GM21717 (cell line): ENCODE results near the gene PTPRO.
"Not testable (repeated sequence)": the region's sequence is repeated elsewhere in the genome, so short reads cannot be mapped to it uniquely, and the experiment has no call there.

Experiments
- ATAC-seq: cut with Tn5 transposase; IDR thresholded peaks from one replicate; pipeline ENCODE4 v1.9.1; 2021; ENCODE audit warnings: mild to moderate bottlenecking, moderate library complexity; ENCODE audit not compliant: unreplicated experiment

Gene PTPRO

DNA sequence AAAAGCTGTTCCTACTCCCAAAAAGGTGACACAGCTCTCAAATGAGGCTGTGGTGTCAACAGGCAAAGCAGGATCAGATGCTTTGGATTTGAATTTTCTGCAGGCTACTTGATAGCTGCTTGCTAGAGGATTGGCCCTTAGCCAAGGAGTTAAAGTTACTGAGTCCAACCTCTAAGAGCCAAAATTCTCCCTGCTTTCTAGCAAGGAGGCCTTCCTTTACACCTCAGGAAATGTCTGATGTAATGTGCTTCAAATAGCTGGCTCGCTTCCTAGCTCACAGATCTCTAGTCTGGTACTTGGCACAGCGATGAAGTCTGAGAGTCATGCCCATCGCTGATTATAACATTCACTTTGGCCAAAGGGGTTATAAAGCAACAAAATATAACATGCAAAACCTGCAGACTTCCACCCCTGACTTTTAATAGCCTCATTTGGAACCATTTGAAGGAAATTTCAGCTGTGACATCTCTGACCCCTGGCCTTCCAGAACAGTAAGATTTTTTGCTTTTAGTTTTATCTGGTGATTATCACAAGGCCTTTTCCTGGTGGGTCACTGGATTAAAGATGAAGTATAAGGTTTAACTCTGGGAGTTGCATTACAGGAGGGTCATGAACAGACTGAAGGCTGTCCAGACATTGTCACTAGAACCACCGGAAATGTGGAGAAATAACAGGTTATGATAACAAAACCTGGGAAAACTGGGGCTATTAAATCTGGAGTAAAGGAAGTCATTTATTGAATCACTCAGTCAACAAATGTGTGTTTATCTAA is 277.1 kb downstream of the PTPRO start:
- ATAC-seq = no peak

DNA sequence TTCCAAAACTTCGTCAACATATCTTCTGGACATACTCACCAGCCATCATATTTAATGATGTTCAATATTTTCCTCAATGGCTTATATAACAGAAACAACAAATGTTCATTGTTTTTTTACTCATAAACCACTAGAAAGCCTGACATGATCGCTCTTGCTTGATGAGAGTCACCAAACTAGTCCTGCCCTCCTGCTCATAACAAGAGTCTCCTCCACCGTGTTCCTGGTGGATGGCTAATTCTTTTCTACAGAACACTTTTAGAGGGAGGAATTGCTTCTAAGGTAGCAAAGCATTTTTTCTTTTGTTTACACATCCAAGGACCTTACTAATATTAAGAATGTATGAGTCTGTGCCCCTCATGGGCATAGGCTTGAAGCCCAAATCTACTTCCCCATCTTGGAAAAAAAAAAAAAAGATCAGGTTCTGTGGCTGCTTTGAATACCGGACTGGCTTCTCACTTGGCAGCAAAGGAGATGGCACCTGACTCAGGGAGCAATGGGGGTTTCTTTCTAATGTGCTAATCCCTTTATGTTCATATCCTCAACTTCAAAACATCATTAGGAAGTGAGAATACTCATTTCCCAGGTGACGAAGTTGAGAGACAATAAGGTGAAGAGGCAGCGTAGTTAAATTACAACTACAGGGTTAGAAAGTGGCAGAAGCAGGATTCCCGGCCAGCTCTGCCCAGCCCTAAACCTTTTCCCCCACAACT is 278.1 kb downstream of the PTPRO start:
- ATAC-seq = no peak

- ATAC-seq = no peak
Observed at GRCh38 chr12:15601210-15601800, 279.0 kb downstream of the PTPRO start.

GRCh38 chr12:15602051-15602672 is 279.9 kb downstream of the PTPRO start:
- ATAC-seq = no peak

- ATAC-seq = no peak
Observed at GRCh38 chr12:15603474-15604085, 281.3 kb downstream of the PTPRO start.

- no peak for ATAC-seq
Observed at GRCh38 chr12:15605881-15606590, 283.7 kb downstream of the PTPRO start.

GRCh38 chr12:15608406-15608805 is 286.1 kb downstream of the PTPRO start:
- ATAC-seq = no peak

- ATAC-seq = no peak
Observed at GRCh38 chr12:15608941-15609340, 286.6 kb downstream of the PTPRO start.

DNA sequence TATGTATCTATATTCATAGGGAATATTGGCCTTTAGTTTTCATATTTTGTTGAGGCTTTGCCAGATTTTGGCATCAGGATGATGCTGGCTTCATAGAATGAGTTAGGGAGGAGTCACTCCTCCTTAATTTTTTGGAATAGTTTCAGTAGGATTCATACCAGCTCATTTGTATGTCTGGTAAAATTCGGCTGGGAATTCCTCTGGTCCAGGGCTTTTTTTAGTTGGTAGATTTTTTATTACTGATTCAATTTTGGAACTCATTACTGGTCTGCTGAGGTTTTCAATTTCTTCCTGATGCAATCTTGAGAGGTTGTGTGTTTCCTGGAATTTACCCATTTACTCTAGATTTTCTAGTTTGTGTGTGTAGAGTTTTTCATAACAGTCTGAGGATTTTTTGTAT is 291.7 kb downstream of the PTPRO start:
- ATAC-seq = no peak

GRCh38 chr12:15616495-15616894 is 294.2 kb downstream of the PTPRO start:
- ATAC-seq = not testable (repeated sequence)

DNA sequence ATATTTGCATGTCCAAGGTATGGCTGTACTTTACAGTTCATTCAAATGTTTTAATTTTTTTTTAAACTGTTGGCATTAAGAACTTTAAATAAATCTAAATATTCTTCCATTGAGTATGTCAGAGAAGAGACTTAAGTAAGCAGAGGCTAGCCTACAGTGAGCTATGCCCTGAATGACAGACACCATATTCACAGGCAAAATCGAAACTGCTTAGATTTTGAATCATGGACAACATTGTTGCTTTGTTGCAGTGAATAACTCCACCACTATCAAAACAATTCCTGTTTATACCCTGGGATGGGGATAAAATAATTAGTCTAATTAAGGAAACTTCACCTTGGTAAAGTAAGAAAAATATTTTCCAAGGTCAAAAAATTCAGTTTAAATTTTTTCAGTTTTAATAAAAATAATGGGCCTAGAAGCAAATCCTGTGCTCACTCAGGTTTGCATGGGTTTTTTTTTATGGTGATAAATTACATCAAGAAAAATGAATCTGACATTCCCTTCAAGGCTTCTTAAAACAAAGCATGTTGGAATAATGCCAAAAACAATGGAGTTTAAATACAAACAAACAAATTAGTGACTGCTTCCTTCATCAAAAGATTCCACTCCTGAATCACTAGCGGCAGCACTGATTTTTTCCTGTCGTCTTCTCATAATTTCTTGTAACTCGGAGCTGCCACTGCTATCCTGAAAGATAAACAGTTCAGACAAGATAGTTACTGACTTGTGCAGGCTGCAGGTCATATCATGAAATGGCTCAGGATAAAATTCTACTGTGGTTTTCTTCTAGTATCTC is 298.6 kb downstream of the PTPRO start:
- ATAC-seq = no peak

GRCh38 chr12:15625075-15625474 is 302.8 kb downstream of the PTPRO start:
- no peak for ATAC-seq

GRCh38 chr12:15627995-15628945 is 306.0 kb downstream of the PTPRO start:
- ATAC-seq = no peak

- no peak for ATAC-seq
Observed at GRCh38 chr12:15629108-15629507, 306.8 kb downstream of the PTPRO start.

DNA sequence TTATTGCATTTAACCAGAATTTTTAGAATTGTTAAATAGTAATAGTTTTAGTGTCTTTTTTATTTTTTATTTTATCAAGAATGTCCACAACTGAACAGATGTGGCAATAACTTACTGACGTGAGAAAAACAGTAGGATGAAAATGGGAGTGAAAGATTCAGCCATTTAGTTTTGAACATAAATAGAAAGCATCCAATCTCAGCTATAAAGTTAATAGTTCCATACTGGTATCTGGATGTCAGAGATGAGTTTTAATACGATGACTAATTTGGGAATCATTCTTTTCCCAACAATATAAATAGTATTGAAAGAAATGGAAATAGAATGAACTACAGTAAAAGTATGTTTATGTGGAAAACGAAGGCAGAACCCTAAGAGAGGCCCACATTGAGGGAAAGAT is 307.5 kb downstream of the PTPRO start:
- ATAC-seq = no peak

DNA sequence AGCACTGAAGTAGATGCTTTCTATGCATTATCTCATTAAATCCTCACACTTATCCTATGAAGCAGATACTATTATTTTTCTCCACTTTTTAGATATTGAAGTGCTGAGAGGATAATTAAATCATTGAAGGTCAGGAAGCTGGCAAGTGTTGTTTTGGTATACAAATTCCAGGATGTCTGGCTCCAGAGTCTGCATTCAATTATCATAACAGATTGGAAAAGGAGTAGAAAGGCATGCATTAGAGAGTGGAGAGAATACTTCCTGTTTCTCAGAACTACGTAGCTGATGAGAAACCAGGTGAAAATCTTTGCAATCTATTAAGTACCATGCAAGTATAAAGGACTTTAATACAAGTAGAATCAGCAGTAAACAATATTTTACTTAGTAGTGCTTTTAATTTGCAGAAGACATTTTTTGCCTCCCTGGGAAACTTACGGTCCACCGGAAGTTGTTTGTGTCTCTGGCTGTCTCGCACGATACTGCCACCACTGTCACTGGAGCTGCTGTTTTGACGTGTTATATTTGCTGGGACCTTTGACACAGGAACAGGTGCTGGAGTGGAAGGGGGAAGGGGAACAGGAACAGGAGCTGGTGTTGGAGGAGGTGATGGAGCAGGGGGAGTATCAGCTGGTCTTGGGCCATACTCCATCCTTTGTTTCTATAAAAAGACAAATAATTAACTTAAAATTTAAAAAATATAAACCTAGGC is 308.9 kb downstream of the PTPRO start:
- ATAC-seq = no peak

DNA sequence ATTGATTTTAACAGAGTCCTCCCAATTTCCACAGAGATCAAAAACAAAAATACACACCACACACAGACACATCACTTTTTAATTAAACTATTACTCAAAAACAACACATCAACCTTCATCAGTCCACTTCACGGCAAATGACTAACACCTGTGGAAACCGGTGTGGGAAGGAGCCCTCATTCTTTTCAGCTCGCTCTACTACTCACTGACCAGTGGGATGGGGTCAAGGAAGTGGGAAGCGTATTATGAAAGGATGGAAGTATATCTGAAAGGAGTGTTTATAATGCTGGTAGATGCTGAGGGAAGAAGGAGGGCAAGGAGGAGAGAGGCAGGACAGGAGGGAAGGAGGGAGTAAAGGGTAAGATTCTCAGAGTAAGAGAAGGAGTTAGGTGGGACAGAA is 310.4 kb downstream of the PTPRO start:
- no peak for ATAC-seq

GRCh38 chr12:15633201-15633600 is 310.9 kb downstream of the PTPRO start:
- ATAC-seq = no peak
